ENCODE measurements around the gene C1orf122.

C1orf122 gene

GRCh38 chr1:37831109-37831508 is 23.5 kb downstream of the C1orf122 start:
- Histone ChIP-seq H3K4me1 (ENCODE audit: control extremely low read depth in 1 of 4, control insufficient read depth in 4 of 4, insufficient read depth in 4 of 4, low read length in 3 of 4) (no peaks in the 10 kb centered on the region), H3K27ac (ENCODE audit: insufficient read depth in 1 of 2, low read depth in 1 of 2, low read length in 2 of 2, poor library complexity in 1 of 2, severe bottlenecking in 2 of 2) (no peak overlapping the region), H3K27me3 (replicated peaks in 2 of 5; ENCODE audit: control insufficient read depth in 4 of 5, insufficient read depth in 5 of 5, low read length in 4 of 5) (no peaks in the 10 kb centered on the region), H3K9me3 (ENCODE audit: control extremely low read depth in 1 of 5, control insufficient read depth in 4 of 5, insufficient read depth in 2 of 5, low read depth in 1 of 5, low read length in 4 of 5) (no peaks in the 10 kb centered on the region), H3K4me3 (ENCODE audit: control insufficient read depth in 1 of 7, extremely low read depth in 1 of 7, insufficient read depth in 4 of 7, low read depth in 2 of 7, low read length in 6 of 7) (no peak overlapping the region), H3K36me3 (ENCODE audit: control insufficient read depth in 4 of 4, insufficient read depth in 4 of 4, low read length in 3 of 4) (peaks cover 23 to 63% (median 40%) of the 10 kb centered on the region in 4 experiments)
- POLR2A ChIA-PET: no interaction called here
- CTCF ChIA-PET: interaction anchor here (1.5 to 1.6 kb wide), 2 partner anchors 8 to 29 kb away, joined by 3 to 4 read pairs; no protein-coding TSS in a partner anchor
- no peak for DNase-seq
- WGBS (ENCODE audit: insufficient coverage): 100% methylated on average over 4 of the region's 4 CpGs

GRCh38 chr1:37831809-37832208 is 24.2 kb downstream of the C1orf122 start:
- no peak overlapping the region for H3K27ac ChIP-seq (ENCODE audit: insufficient read depth in 1 of 2, low read depth in 1 of 2, low read length in 2 of 2, poor library complexity in 1 of 2, severe bottlenecking in 2 of 2)
- H3K27me3 ChIP-seq (replicated peaks in 2 of 5; ENCODE audit: control insufficient read depth in 4 of 5, insufficient read depth in 5 of 5, low read length in 4 of 5): no peaks in the 10 kb centered on the region
- H3K4me1 ChIP-seq (ENCODE audit: control extremely low read depth in 1 of 4, control insufficient read depth in 4 of 4, insufficient read depth in 4 of 4, low read length in 3 of 4): no peaks in the 10 kb centered on the region
- no peaks in the 10 kb centered on the region for H3K9me3 ChIP-seq (ENCODE audit: control extremely low read depth in 1 of 5, control insufficient read depth in 4 of 5, insufficient read depth in 2 of 5, low read depth in 1 of 5, low read length in 4 of 5)
- DNase-seq: no peak
- peaks cover 23 to 63% (median 36%) of the 10 kb centered on the region in 4 experiments for H3K36me3 ChIP-seq (ENCODE audit: control insufficient read depth in 4 of 4, insufficient read depth in 4 of 4, low read length in 3 of 4)
- CTCF ChIA-PET: interaction anchor here (1.5 to 1.6 kb wide), 2 partner anchors 9 to 28 kb away, joined by 3 to 4 read pairs; no protein-coding TSS in a partner anchor
- no peak overlapping the region for H3K4me3 ChIP-seq (ENCODE audit: control insufficient read depth in 1 of 7, extremely low read depth in 1 of 7, insufficient read depth in 4 of 7, low read depth in 2 of 7, low read length in 6 of 7)
- WGBS (ENCODE audit: insufficient coverage): no CpG with 5 or more reads among the region's 2 CpGs
- POLR2A ChIA-PET: no interaction called here

GRCh38 chr1:37836788-37837187 is 29.2 kb downstream of the C1orf122 start:
- no peaks in the 10 kb centered on the region for H3K4me1 ChIP-seq (ENCODE audit: control extremely low read depth in 1 of 4, control insufficient read depth in 4 of 4, insufficient read depth in 4 of 4, low read length in 3 of 4)
- no peak overlapping the region for H3K4me3 ChIP-seq (ENCODE audit: control insufficient read depth in 1 of 7, extremely low read depth in 1 of 7, insufficient read depth in 4 of 7, low read depth in 2 of 7, low read length in 6 of 7)
- no peaks in the 10 kb centered on the region for H3K27me3 ChIP-seq (replicated peaks in 2 of 5; ENCODE audit: control insufficient read depth in 4 of 5, insufficient read depth in 5 of 5, low read length in 4 of 5)
- 0% methylated on average over 1 of the region's 3 CpGs for WGBS (ENCODE audit: insufficient coverage)
- ChIA-PET POLR2A (no interaction called here), CTCF (interaction anchor here (1.0 to 1.3 kb wide), 2 partner anchors 20 to 29 kb away, joined by 3 to 4 read pairs; partner anchors contain the start of genes C1orf122 and YRDC)
- H3K36me3 ChIP-seq (ENCODE audit: control insufficient read depth in 4 of 4, insufficient read depth in 4 of 4, low read length in 3 of 4): peaks cover 16 to 71% (median 48%) of the 10 kb centered on the region in 4 experiments
- no peaks in the 10 kb centered on the region for H3K9me3 ChIP-seq (ENCODE audit: control extremely low read depth in 1 of 5, control insufficient read depth in 4 of 5, insufficient read depth in 2 of 5, low read depth in 1 of 5, low read length in 4 of 5)
- DNase-seq: no peak
- H3K27ac ChIP-seq (ENCODE audit: insufficient read depth in 1 of 2, low read depth in 1 of 2, low read length in 2 of 2, poor library complexity in 1 of 2, severe bottlenecking in 2 of 2): no peak overlapping the region

GRCh38 chr1:37839676-37840075 is 32.1 kb downstream of the C1orf122 start:
- Histone ChIP-seq H3K9me3 (ENCODE audit: control extremely low read depth in 1 of 5, control insufficient read depth in 4 of 5, insufficient read depth in 2 of 5, low read depth in 1 of 5, low read length in 4 of 5) (no peaks in the 10 kb centered on the region), H3K27me3 (replicated peaks in 2 of 5; ENCODE audit: control insufficient read depth in 4 of 5, insufficient read depth in 5 of 5, low read length in 4 of 5) (no peaks in the 10 kb centered on the region), H3K27ac (ENCODE audit: insufficient read depth in 1 of 2, low read depth in 1 of 2, low read length in 2 of 2, poor library complexity in 1 of 2, severe bottlenecking in 2 of 2) (no peak overlapping the region), H3K4me1 (ENCODE audit: control extremely low read depth in 1 of 4, control insufficient read depth in 4 of 4, insufficient read depth in 4 of 4, low read length in 3 of 4) (peaks cover 0 to 4% (median 0%) of the 10 kb centered on the region in 4 experiments), H3K4me3 (ENCODE audit: control insufficient read depth in 1 of 7, extremely low read depth in 1 of 7, insufficient read depth in 4 of 7, low read depth in 2 of 7, low read length in 6 of 7) (no peak overlapping the region), H3K36me3 (ENCODE audit: control insufficient read depth in 4 of 4, insufficient read depth in 4 of 4, low read length in 3 of 4) (peaks cover 9 to 56% (median 34%) of the 10 kb centered on the region in 4 experiments)
- no peak for DNase-seq
- 96% methylated on average over 10 of the region's 10 CpGs for WGBS (ENCODE audit: insufficient coverage)
- ChIA-PET POLR2A (no interaction called here), CTCF (interaction anchor here (0.7 to 3.5 kb wide), 3 partner anchors 11 to 20 kb away, joined by 3 to 10 read pairs (median 3); partner anchors contain the start of gene MTF1)

- no peak overlapping the region for H3K4me3 ChIP-seq (ENCODE audit: control insufficient read depth in 1 of 7, extremely low read depth in 1 of 7, insufficient read depth in 4 of 7, low read depth in 2 of 7, low read length in 6 of 7)
- DNase-seq: no peak
- no peak overlapping the region for H3K27ac ChIP-seq (ENCODE audit: insufficient read depth in 1 of 2, low read depth in 1 of 2, low read length in 2 of 2, poor library complexity in 1 of 2, severe bottlenecking in 2 of 2)
- H3K27me3 ChIP-seq (replicated peaks in 2 of 5; ENCODE audit: control insufficient read depth in 4 of 5, insufficient read depth in 5 of 5, low read length in 4 of 5): no peaks in the 10 kb centered on the region
- no peaks in the 10 kb centered on the region for H3K9me3 ChIP-seq (ENCODE audit: control extremely low read depth in 1 of 5, control insufficient read depth in 4 of 5, insufficient read depth in 2 of 5, low read depth in 1 of 5, low read length in 4 of 5)
- WGBS (ENCODE audit: insufficient coverage): 100% methylated on average over 1 of the region's 1 CpG
- POLR2A ChIA-PET: no interaction called here
- peaks cover 4 to 46% (median 29%) of the 10 kb centered on the region in 4 experiments for H3K36me3 ChIP-seq (ENCODE audit: control insufficient read depth in 4 of 4, insufficient read depth in 4 of 4, low read length in 3 of 4)
- H3K4me1 ChIP-seq (ENCODE audit: control extremely low read depth in 1 of 4, control insufficient read depth in 4 of 4, insufficient read depth in 4 of 4, low read length in 3 of 4): peaks cover 0 to 13% (median 2%) of the 10 kb centered on the region in 4 experiments
- CTCF ChIA-PET: interaction anchor here (0.9 to 3.5 kb wide), 3 partner anchors 19 to 237 kb away, joined by 3 to 10 read pairs (median 3); partner anchors contain the start of gene MTF1
Measured at GRCh38 chr1:37840711-37841110, 33.1 kb downstream of the C1orf122 start.

- no peaks in the 10 kb centered on the region for H3K9me3 ChIP-seq (ENCODE audit: control extremely low read depth in 1 of 5, control insufficient read depth in 4 of 5, insufficient read depth in 2 of 5, low read depth in 1 of 5, low read length in 4 of 5)
- peaks cover 4 to 46% (median 28%) of the 10 kb centered on the region in 4 experiments for H3K36me3 ChIP-seq (ENCODE audit: control insufficient read depth in 4 of 4, insufficient read depth in 4 of 4, low read length in 3 of 4)
- H3K27ac ChIP-seq (ENCODE audit: insufficient read depth in 1 of 2, low read depth in 1 of 2, low read length in 2 of 2, poor library complexity in 1 of 2, severe bottlenecking in 2 of 2): no peak overlapping the region
- no peak overlapping the region for H3K4me3 ChIP-seq (ENCODE audit: control insufficient read depth in 1 of 7, extremely low read depth in 1 of 7, insufficient read depth in 4 of 7, low read depth in 2 of 7, low read length in 6 of 7)
- peaks cover 6 to 22% (median 10%) of the 10 kb centered on the region in 4 experiments for H3K4me1 ChIP-seq (ENCODE audit: control extremely low read depth in 1 of 4, control insufficient read depth in 4 of 4, insufficient read depth in 4 of 4, low read length in 3 of 4)
- CTCF ChIA-PET: interaction anchor here (0.9 to 3.5 kb wide), 2 partner anchors 19 to 117 kb away, joined by 3 to 10 read pairs; partner anchors contain the start of gene MTF1
- WGBS (ENCODE audit: insufficient coverage): no CpG with 5 or more reads among the region's 3 CpGs
- no peak for DNase-seq
- POLR2A ChIA-PET: no interaction called here
- no peaks in the 10 kb centered on the region for H3K27me3 ChIP-seq (replicated peaks in 2 of 5; ENCODE audit: control insufficient read depth in 4 of 5, insufficient read depth in 5 of 5, low read length in 4 of 5)
Measured at GRCh38 chr1:37841652-37842051, 34.1 kb downstream of the C1orf122 start.

- ChIA-PET POLR2A (no interaction called here), CTCF (interaction anchor here (1.0 to 2.7 kb wide), 3 partner anchors 10 to 16 kb away, joined by 3 to 20 read pairs (median 4); partner anchors contain the start of gene MTF1)
- Histone ChIP-seq H3K4me1 (ENCODE audit: control extremely low read depth in 1 of 4, control insufficient read depth in 4 of 4, insufficient read depth in 4 of 4, low read length in 3 of 4) (peaks cover 6 to 30% (median 14%) of the 10 kb centered on the region in 4 experiments), H3K27me3 (replicated peaks in 2 of 5; ENCODE audit: control insufficient read depth in 4 of 5, insufficient read depth in 5 of 5, low read length in 4 of 5) (no peaks in the 10 kb centered on the region), H3K36me3 (ENCODE audit: control insufficient read depth in 4 of 4, insufficient read depth in 4 of 4, low read length in 3 of 4) (peaks cover 2 to 30% (median 8%) of the 10 kb centered on the region in 4 experiments), H3K9me3 (ENCODE audit: control extremely low read depth in 1 of 5, control insufficient read depth in 4 of 5, insufficient read depth in 2 of 5, low read depth in 1 of 5, low read length in 4 of 5) (no peaks in the 10 kb centered on the region), H3K27ac (ENCODE audit: insufficient read depth in 1 of 2, low read depth in 1 of 2, low read length in 2 of 2, poor library complexity in 1 of 2, severe bottlenecking in 2 of 2) (no peak overlapping the region), H3K4me3 (ENCODE audit: control insufficient read depth in 1 of 7, extremely low read depth in 1 of 7, insufficient read depth in 4 of 7, low read depth in 2 of 7, low read length in 6 of 7) (no peak overlapping the region)
- no peak for DNase-seq
Measured at GRCh38 chr1:37844536-37844935, 36.9 kb downstream of the C1orf122 start.
